Suppressor macrophage treated with lipopolysaccharide for 1 hour (primary cell): ENCODE measurements around the gene FAM161A.
"Not testable (repeated sequence)": the region's sequence is repeated elsewhere in the genome, so short reads cannot be mapped to it uniquely, and the experiment has no call there.

Source experiments
- DNase-seq, 3 donors: peaks; one replicate each; pipeline ENCODE4 v3.0.0-alpha.2; 2020 to 2022

Gene FAM161A, protein sequence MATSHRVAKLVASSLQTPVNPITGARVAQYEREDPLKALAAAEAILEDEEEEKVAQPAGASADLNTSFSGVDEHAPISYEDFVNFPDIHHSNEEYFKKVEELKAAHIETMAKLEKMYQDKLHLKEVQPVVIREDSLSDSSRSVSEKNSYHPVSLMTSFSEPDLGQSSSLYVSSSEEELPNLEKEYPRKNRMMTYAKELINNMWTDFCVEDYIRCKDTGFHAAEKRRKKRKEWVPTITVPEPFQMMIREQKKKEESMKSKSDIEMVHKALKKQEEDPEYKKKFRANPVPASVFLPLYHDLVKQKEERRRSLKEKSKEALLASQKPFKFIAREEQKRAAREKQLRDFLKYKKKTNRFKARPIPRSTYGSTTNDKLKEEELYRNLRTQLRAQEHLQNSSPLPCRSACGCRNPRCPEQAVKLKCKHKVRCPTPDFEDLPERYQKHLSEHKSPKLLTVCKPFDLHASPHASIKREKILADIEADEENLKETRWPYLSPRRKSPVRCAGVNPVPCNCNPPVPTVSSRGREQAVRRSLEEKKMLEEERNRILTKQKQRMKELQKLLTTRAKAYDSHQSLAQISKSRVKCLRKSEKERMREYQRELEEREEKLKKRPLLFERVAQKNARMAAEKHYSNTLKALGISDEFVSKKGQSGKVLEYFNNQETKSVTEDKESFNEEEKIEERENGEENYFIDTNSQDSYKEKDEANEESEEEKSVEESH

DNA sequence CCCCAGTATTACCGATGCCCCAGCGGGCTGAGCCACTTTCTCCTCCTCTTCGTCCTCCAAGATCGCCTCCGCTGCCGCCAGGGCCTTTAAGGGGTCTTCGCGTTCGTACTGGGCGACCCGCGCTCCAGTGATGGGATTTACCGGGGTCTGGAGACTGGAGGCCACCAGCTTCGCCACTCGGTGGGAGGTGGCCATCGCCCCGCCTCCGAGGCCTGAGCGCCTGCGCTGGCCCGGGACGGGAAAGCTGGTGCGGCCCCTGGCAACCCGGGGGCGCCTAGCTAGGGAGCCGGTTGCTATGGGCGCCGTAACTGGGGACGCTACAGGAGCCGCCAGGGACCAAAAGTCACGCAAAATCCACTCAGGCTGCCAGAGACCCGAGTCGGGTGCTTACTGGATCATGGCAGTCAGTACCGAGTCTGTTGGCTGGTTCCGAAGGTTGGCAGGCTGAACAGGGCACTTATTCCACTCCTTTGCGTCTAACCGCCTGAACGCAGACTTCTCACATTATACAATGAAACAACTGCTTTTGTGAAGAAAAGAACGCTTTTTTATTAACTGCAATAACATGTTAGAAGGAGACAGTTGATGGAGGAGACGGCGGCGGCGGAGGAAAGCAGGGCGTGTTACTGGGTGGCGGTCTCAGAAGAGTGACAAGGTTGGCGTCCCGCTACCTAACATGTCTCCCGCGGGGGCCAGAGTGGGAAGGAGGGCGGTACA, at the start of gene FAM161A:
Gene FAM161A, minus strand, starts transcription at position 214 of the 717 bp plus-strand sequence. Its CDS starts 19 bp downstream, at position 195.
- DNase-seq: peak; percentile 90 to 96 (median 94)

DNA sequence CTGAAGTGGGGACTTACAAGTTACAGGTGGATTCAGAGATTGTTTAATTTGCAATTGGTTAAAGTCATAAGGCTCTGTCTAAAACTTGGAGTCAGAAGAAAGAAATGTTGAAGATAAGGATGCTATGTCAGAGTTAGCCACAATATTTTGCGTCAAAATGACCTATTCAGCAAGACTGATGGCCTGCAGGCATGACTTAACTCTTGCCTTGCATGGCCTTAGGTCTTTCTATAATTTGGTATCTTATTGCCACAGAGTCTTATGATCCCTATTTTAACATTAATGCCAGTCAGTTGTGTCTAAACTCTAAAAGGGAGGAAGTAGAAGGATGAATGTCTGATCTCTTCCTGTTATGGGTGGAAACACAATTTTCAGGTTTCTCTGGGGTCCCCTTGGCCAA, 46.4 kb upstream of the FAM161A start:
- peak in 1 of 3 donors; percentile 13 for DNase-seq

DNA sequence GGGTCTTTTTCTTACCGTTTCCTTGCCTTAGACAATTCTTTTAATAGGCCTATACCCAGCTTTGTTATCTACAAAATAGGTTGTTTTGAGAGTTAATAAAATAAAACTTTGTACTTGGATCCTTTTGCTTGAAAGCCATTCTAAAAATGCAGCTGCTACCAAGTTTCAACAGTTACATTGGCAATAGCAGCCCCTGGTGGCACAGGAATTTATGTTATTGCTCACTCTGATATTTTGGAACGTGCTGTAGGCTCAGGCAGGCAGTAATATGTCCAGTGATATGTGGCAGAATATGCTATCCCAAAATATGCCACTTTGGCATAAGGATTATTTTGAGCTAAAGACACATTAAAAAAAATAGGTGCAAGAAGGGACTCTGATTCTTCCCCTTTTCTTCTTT, 45.0 kb upstream of the FAM161A start:
- DNase-seq: peak; percentile 16 to 22 (median 21)

DNA sequence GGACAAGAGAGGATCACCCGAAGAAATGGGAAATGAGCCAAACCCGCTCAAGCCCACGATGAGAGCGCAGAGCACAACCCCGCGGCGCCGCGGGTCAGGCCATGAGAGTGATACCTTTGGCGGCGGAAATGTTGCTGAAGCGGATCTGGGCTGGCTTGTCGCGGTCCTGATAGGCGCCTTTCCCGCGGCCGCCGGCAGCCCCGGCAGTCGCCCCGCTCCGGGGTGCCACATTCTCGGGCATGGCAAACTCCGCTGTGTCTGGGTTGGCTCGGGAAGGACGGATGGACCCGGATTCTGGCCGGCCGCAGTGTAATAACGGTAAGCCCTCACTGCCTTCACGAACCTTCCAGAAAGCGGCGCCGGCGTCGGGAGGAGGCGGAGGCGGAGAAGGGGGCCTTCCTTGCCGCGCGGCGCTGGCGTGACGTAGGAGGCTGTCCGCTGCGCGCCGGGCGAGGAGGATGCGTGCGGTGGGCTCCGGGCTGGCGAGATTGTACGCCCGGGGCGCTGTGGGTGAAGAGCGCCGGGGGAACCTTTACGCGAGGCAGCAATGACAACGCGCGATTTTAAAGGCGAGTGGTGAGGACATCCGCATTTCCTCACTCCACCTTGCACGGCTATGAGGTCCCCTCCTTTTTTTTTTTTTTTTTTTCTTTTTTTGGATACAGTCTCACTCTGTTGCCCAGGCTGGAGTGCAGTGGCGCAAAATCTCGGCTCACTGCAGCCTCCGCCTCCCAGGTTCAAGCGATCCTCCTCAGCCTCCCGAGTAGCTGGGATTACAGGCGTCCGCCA, 34.6 kb upstream of the FAM161A start, which contains the start of gene CCT4:
Gene CCT4, minus strand, starts transcription at position 390 of the 789 bp plus-strand sequence. Its CDS starts 149 bp downstream, at position 241.
- peak; percentile 89 to 94 (median 92) for DNase-seq

DNA sequence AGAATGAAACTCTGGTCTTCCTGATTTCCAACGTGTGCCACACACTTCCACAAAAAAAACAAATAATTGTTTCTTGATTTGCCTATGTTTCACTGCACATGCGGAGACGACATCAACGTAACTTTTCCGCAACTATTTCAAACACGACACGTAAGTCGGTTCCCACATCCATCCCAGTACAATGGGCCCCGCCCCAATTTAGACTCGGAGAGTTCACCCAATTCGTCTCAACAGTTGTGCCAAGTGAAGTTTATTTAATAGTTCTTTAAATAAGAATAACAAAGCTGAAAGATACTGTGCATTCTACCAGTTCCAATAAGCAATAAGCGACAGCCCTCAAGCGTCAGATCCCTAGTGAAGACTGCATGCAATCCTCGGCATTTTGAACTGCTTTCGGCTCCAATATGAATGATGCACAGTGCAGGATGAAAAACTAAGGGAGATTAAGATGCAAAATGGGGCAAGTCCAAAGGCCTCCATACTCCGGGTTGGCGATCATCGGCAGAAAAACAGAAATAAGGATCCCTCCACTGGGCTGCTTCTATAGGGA, 33.9 kb upstream of the FAM161A start:
- peak; percentile 47 to 51 (median 47) for DNase-seq

DNA sequence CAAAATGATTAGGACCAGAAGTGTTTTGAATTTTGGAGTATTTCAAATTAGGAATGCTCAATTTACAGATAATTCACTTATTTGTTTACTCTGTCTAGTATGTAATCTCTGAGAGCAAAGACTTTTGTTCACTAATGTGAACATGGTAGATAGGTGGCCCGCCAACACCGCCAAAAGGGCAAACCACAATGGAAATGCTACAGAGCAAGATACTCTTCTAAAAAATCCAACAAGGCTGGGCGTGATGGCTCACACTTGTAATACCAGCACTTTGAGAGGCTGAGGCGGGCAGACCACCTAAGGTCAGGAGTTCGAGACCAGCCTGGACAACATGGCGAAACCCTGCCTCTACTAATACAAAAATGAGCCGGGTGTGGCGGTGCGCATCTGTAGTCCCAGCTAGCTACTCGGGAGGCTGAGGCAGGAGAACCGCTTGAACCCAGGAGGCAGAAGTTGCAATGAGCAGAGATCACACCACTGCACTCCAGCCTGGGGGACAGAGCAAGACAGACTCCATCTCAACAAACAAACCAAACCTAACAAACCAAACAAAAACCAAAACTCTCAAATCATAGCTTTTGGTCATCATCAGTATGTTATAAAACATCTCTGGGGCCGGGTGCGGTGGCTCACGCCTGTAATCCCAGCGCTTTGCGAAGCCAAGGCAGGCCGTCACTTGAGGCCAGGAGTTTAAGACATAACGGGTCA, 32.2 kb upstream of the FAM161A start:
- DNase-seq: no peak

DNA sequence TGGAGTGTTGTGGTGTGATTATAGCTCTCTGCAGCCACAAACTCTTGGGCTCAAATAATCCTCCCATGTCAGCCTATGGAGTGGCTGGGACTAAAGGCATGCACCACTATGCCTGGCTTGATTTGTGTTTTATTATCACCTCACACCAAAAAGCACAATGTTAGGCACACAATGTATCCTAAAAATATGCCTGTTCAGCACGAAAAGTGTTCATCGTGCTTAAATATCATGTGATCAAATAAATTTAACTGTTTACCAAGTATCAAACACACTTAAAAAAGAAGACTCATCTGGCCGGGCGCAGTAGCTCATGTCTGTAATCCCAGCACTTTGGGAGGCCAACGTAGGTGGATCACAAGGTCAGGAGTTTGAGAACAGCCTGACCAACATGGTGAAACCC, 29.0 kb upstream of the FAM161A start:
- no peak for DNase-seq

DNA sequence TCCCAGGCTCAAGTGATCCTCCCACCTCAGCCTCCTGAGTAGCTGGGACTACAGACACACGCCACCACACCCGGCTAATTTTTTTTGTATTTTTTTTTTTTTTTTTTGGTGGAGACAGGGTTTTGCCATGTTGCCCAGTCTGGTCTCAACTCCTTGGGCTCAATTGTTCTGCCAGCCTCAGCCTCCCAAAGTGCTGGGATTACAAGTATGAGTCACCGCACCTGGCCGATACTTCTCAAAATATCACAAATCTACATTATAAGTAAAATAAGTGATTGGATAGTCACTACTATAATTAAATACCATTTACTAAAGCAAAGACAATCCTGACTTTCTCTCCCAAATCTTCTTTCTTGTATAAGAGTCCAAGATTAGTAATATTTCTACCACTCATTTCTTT, 25.5 kb upstream of the FAM161A start:
- DNase-seq: not testable (repeated sequence)

DNA sequence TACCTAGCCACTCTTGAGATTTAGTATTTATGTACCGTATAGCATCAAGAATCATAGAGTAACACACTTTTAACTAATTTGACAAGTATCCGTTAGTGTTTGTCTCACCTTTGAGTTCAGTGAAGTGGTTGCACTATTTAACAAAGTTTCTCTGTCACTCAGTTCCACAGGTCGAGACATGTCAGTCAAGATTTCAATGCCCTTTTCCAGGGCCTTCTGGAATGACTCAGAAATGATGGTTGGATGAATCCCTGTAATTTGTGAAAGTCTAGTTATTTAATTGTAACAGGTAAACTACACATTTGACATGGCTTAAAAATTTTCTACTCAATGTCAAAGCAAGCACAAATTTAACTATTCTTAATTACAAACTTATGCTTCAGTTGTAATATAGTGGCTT, 24.9 kb upstream of the FAM161A start:
- DNase-seq: no peak

DNA sequence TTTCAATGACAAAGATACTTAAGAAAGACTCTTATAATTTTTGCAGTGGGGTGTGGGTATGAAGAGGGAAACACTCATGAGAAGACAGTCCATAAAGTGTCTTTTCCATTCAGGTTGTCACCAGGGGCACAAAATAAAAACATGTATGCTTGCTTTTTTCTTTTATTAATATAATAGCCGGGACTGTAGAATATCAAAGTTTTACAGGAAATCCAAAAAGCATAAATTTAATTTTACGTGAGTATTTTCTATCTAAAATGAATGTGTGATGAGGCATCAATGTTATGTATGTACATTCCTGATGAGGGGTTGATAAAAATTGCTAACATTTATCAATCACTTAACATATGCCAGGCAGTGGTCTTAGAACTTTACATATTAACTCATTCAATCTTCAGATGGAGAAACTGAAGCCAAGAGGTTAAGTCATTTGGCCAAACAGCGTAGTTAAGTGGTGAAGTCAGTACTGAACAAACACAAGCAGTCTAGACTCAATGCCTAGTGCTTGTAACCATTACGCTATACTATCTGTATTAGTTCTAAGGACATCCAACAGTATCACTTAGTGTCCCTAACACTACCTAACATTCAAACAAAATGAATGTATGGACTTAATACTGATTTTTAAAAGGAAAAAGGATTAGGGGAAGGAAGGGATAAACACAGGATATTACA, 23.8 kb upstream of the FAM161A start:
- DNase-seq: no peak

DNA sequence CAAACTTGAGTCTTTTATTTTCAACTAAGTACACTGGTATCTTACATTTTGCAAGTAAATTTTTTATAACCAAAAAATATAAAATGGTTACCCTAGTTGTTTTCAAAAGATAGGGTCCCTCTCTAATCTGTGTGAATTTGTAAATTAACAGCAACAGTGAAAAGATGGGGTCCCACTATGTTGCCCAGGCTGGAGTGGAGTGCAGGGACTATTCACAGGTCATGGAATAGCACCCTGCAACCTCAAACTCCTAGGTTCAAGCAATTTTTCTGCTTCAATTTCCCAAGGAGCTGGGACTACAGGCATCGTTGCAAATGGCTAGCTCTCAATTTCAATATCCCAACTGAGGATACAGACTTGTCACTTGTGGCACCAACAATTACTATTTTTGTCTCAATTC, 22.5 kb upstream of the FAM161A start:
- DNase-seq: no peak

DNA sequence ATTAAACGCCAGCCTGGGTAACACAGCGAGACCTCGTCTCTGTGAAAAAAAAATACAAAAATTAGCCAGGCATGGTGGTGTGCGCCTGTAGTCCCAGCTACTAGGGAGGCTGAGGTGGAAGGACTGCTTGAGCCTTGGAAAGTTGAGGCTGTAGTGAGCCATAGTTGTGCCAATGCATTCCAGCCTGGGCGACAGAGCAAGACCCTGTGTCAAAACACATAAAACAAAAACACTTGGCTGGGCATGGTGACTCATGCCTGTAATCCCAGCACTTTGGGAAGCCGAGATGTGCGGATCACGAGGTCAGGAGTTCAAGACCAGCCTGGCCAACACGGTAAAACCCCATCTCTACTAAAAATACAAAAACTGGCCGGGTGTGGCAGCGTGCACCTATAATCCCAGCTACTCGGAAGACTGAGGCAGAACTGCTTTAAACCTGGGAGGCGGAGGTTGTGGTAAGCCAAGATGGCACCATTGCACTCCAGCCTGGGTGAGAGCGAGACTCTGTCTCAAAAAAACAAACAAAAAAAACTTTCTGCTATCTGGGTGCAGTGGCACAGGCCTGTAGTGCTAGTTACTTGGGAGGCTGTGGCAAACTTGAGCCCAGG, 12.7 kb upstream of the FAM161A start:
- not testable (repeated sequence) for DNase-seq

DNA sequence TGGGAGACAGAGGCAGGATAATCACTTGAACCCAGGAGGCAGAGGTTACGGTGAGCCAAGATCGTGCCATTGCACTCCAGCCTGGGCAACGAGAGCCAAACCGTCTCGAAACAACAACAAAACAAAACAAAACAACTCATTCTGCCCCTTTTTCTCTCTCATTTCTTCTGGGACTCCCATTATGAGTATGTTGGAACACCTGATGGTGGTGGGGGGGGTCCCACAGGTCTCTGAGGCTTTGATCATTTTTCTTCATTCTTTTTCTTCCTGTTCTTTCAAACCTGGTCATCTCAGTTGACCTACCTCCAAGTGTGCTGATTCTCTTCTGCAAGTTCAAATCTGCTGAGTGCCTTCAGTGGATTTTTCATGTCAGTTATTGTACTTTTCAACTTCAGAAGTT, 8.2 kb upstream of the FAM161A start:
- DNase-seq: no peak

DNA sequence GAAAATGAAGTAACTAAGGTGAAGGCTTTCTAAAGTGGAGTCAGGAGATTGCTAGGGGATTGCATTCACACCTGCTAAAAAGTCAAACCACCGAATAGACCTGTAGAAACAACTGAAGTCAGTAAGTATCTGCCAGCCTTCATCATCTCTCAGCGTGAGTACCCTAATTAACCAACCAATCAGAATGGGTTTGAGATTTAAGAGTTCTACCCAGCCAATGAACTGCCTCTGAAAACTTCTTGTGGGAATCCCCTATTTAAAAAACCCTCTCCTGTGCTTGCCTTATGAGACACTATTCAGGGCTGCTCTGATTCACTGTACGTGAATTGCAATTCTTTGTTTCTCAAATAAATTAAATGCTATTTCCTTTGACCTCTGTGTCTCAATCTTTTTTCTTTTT, 3.4 kb upstream of the FAM161A start:
- no peak for DNase-seq

DNA sequence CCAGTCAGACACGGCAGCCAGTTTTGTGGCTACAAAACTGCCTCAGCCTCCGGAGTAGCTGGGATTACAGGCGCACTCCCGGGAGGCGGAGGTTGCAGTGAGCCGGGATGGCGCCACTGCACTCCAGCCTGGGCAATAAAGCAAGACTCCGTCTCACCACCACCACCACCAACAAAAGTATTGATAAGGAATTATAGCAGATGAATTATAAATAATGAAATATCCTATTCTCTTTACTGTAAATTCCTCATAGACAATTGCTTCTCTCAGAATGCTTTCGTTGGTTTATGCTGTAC, 1.4 kb upstream of the FAM161A start:
- DNase-seq: no peak

DNA sequence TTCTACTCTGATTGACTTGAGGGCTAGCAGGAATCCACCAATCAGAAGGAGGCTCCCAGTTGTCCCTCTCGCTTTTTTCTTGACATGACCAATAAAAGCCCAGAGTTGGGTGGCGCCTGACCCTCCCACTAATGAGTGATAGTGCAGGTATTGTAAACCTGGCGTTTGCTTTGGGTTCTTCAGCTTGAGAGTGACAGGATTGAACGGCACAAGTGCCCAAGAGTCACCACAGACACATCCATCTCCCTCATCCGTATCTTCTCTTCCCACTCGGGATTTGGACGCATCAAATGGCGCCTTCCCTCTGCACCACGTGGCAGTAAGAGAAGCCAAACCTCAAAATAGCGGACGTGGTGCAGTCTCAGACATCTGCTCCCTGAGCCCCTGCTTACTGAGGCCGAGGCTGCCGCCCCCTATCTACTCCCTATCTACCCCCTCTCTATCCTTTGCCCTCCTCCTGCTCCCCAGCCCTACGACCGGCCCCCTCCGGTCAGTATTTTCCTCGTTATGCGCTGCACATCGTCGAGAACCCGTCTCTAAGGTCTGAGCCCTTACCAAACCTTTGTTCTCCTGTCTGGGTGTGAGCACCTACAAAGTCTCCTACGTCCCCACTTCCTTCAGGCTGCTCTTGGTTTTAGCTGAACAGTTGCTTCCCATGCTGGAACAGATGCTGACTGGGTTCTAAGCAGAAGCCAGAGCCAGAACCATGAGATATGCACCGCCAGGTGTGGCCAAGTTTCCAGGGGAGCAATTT, 881 bp upstream of the FAM161A start:
- peak; percentile 93 to 96 (median 95) for DNase-seq

DNA sequence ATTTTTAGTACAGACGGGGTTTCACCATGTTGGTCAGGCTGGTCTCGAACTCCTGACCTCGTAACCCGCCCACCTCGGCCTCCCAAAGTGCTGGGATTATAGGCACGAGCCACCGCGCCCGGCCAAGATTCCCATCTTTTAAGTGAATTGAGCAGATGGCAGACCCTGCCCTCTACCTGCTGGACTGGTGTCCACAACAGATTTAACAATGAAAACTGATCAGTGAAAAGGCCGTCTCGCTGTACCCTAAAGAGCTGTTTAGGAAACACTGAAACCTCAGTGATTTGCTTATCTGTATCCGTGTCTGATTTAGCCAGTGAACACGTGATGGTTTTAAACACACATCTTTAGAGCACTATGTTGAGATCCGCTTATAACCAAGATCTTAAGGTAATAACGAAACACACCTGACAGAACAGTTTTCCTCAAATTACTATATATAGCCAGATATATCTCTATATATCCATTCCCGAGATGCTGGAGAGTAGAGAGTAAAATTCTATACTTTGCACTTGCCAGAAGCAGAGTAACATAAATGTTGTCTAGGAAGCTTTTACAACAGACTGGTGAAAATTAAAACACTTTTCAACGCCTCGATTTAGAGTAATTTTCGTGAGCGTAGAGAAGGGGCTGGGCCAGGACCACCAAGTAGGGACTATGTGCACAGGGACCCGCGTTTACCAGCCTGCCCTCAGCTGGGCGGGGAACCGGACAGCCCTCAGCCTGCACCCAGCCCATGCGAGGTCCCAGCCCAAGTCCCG, 594 bp downstream of the FAM161A start:
- peak in 2 of 3 donors; percentile 63 to 82 for DNase-seq

DNA sequence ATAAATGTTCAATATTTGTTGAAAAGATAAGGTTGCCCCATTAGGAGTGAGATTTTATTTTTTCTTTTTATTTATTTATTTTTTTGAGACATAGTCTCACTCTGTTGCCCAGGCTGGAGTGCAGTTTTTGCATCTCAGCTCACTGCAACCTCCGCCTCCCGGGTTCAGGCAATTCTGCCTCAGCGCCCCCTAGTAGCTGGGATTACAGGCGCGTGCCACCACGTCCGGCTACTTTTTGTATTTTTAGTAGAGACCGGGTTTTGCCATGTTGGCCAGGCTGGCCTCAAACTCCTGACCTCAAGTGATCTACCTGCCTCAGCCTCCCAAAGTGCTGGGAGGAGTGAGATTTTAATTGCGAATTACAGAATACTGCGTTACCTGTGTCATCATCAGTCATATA, 2.6 kb downstream of the FAM161A start:
- not testable (repeated sequence) for DNase-seq

DNA sequence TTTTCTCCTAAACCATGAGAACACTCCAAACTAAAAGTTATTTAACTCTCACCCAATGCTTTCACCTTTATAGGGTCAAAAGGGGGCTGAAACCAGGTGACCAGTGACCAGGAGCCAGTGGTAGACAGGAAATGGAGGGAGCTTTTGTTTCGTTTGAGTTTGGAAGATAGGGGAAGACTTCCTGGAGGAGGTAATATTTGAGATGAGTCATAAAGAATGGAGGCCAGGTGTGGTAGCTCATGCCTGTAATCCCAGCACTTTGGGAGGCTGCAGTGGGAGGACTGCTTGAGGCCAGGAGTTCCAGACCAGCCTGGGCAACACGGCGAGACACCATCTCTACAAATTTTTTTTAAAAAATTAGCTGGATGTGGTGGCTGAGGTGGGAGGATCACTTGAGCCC, 8.5 kb downstream of the FAM161A start:
- no peak for DNase-seq
